RPMI7951 (cell line): ENCODE measurements around the gene COMMD10. TPM values are rescaled to one million over a fixed set of nuclear protein-coding genes. Genes with fewer than 3 reads are reported as not detected.

Experiments used
- DNase-seq: peaks from one replicate; pipeline ENCODE4 v3.0.0-alpha.2; 2012; ENCODE audit warnings: low read depth
- total RNA-seq: library from RNA; depleted of rRNA; stranded (reverse); fragments of >200 nt; shearing (Covaris generic); gene quantifications from 2 replicates; pipeline ENCODE4 v1.2.3, GENCODE V29; 2014; rRNA removed

COMMD10 gene
- total RNA-seq, 1 experiment from 2014 or later: 57.1 TPM

DNA sequence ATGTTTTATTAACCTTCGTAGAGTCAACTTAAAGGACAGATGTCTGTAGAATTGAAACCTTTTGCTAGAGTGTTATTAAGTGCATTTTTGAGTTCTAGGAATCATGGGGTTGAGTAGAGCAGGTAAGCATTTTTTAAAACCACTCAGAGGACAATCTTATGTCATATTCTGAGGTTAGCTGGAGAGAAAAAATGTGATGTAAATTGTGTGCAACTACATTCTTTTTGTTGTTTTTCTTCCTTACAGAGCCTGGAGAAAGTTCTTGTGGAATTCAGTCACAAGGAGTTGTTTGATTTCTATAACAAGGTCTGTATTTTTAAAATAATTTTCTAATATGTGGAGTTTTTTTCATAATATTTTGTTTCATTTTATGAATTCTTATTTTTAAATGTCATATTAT lies 206.4 kb downstream of the COMMD10 start:
- no peak for DNase-seq

DNA sequence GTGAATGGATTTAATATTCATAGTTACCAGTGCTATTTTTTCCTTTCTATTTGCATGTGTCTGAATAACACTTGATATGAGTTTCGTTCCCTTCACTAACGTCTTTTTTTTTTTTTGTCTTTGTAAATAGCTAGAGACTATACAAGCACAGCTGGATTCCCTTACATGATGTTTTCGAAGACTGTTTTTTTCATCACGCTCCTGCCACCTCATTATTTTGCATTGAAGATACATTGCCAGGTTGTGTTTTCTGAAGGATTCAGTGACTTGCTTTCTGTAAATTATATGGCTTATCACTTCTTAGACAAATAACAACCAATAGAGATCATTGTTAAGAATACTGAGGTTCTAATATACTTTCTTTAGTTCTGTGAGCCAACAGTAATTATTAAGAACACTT lies 207.5 kb downstream of the COMMD10 start:
- no peak for DNase-seq

DNA sequence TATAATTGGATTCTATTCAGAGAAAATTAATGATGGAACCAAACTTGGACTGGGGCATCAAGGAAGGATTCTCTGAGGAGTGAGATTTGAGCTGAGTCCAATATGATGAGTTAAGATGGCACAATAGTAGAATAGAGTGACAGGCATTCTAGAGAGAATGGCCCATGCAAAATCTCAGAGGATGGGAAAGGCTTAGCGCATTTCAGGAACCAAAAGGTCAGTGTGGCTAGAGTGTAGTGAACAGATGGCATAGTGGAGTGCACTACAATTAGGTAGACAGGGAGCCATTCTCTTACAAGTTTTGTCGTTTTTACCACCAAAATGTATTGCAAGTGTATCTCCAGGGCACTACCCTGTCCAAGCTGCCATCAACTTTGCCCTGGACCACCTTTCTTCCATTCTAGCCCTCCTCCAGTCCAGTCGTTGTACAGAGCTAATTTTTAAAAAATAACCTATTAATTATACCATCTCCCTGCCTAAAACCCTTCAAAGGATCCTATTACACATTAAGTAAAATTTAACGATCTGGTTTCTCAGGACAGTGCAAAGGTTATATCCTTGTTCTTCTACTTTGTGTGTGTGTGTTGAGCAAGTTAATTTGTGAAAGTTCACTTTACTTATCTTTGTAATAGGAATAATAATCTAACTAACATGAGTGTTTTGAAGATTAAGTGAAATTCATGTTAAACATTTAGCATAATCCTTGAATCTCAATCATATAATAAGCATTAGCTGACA lies 211.7 kb downstream of the COMMD10 start:
- no peak for DNase-seq

DNA sequence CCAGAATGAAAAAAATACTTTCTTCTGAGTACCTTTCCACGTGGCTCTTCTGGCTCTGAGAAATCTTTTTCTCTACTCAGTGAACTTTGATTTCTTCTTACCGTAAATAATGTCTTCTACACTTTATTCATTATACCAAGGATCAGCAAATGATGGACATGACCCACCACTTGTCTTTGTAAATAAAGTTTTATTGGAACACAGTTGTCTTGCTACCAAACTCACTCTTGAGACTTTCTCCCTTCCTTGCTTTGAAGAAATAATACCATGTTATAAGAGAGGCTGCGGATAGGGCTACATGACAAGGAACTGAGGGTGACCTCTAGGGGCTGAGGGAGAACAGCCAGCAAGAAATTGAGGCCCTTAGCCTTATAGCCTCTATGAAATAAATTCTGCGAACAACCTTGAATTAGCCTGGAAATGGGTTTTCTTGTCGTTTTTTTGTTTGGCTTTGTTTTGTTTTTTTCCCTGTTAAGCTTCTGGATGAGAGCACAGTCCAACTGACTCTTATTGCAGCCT lies 212.5 kb downstream of the COMMD10 start:
- DNase-seq: no peak

DNA sequence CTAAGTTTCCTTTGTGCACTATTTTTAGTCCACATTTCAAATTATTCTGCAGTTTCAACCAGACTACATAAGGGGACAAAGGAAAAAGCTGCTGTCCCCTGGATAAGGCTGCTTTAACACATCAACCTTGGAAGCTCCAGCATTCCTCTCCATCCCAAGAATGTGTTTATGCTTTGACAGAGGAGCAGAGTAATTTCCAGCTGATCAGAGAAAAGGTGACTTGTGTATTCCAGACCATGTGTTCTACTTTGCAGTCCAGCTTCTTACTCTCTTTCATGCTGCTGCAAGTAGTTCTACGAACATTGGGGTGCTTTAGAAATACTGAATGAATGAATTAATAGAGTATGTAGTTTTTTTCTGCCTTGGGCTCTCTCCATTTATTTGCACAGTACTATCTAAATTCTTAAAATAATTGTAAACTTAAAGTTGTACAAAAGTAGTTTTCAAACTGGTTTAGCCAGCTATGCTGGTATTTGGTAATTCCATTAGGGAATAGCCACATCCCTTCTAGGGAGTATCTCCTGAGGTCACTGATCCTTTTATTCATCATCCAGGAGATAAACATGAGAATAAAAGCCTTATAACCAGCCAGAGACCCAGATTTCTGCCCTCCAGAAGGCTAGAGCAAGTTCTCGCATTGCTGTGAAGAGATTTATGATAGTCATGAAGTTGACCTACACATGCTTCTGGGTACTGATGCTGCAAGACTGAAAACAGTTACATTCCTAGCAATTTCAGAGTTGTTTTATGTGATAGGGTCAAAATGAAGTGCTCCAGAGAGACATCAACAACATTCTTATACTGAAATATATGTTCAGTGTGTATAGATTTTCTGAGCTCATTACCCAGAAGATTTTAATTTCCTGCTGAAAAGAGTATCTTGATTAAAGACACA lies 215.2 kb downstream of the COMMD10 start:
- DNase-seq: no peak

DNA sequence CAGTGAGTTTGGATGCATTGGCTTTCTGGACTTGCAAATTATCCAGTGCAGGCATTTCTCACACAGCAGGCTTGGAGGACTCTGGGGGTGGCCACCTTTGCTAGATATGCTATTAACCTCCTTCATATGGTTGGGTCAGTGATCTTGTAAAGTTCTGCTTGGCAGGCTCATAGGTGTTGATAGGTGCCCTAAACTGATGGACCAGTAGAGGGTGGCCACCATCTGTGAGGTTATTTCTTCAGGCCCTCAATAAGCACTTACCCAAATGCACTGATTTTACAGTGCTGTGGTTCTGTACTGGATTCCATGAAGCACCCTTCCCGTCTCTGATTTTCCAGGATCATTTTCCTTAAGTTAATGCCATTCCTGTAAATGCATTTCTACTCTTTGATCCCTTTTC lies 216.3 kb downstream of the COMMD10 start:
- no peak for DNase-seq

DNA sequence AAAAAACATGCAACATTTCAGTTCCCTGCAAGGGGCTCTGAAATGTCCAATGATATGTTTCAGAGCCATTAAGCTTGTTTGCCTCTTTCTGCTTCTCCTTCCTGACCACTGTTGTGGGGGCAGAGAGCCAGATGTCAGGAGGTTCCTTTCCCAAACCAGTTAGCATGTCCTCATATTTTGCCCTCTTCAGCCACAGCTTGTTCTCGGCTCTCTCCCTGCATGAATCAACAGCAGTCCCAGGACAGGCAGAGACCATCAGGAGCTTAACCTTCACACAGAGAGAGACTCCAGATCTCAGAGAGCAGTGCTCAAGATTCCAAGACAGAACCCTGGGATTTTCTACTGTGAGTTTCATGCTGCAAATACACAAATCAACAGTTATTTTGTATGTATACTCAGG lies 218.5 kb downstream of the COMMD10 start:
- no peak for DNase-seq

DNA sequence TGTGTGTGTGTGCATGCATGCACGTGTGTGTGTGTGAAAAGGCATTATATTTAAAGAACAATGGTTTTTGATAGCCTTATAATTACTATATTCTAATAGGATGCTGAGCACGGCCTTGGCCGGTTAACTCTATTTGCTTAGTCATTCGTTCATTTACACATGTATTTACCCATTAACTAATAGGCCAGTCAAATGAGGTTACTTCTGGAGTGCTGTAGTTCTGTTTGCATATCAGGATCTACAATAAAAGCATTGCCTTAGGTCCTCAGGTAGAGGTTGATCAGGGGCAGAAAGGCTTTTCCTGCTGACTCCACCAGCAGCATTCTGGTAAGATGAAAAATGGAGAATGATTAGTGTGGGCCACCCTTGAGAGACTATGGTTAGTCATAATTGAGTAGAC lies 219.0 kb downstream of the COMMD10 start:
- DNase-seq: no peak

DNA sequence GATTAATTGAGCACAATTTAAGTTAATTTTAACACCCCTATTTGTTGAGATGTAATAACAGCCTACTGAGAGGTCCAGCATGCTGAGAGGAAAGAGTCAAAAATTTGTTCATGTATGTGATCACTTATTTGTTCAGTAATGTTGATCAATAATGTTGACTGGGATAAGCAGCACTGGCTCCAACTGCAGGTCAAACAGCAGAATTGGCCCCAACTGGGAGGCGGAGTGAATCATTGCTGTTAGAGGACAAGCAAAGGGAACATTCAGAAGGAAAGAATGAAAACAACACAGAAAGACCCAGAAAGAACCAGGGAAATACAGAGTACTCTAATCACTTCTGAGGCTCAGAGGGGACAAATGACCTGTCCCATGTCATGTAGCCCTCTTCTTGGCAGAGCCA lies 221.1 kb downstream of the COMMD10 start:
- DNase-seq: no peak

DNA sequence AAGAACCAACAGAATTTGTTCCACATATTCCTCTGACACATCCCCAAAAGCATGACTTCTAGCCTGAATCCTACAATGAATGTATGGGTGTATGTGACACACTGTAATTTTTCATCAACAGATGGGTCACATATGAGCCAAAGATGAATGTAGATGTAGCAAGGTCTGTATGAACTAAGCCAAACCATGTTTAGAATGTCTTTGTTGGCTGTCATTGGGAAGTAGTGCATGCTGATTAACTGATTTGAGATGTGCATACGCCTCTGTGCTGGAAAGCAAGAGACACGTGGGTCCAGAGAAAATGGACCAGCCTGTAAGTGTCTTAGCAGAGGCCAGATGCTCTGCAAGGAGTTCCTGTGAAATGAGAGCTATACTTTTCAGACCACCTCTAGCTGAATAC lies 222.0 kb downstream of the COMMD10 start:
- DNase-seq: no peak

DNA sequence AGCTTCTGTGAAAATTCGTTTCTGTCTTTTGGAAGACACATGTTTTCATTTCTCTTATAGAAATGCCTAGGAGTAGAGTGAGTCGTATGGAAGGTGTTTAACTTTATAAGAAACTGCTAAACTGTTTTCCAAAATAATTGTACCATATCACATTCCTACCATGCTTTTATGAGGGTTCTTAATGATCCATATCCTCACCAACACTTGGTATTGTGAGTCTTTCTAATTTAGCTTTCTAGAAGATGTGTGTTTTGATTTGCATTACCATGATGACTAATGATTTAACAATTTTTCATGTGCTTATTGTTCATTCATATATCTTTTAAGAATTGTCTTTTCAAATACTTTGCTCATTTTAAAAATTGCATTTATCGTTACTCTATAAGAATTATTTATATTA lies 223.6 kb downstream of the COMMD10 start:
- DNase-seq: no peak

DNA sequence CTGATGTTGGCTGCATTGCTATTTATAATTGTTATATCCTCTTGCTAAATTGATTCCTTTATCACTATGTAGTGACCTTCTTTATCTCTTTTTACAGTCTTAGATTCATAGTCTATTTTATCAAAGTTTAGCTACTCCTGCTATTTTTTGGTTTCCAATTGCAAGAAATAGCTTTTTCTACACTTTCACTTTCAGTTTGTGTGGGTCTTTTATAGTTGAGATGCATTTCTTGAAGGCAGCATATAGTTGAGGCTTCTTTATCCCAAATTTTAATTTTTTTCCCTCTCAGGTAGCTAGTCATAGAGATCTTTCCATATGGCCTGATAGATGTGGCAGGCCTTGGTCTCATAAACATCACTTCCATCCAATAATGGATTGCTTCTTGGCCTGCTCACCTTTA lies 228.5 kb downstream of the COMMD10 start:
- DNase-seq: peak; percentile 1

DNA sequence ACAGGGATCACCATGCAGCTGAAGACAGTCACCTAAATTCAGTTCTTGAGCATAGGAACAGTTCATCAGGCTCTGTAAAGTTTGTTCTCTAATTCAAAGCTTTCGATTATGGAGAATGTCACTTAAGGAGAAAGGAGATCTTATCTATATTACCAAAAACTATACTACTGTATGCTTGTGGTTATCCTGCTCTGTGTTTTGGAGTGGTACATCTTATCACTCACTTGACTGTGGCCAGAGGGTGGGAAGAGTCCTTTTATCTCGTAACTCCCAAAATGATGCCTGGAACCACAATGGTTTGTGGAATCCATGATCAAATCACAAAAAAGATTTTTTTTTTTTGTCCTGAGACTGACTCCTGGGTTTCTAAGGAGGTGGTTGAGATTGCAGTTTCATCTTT lies 230.7 kb downstream of the COMMD10 start:
- no peak for DNase-seq

DNA sequence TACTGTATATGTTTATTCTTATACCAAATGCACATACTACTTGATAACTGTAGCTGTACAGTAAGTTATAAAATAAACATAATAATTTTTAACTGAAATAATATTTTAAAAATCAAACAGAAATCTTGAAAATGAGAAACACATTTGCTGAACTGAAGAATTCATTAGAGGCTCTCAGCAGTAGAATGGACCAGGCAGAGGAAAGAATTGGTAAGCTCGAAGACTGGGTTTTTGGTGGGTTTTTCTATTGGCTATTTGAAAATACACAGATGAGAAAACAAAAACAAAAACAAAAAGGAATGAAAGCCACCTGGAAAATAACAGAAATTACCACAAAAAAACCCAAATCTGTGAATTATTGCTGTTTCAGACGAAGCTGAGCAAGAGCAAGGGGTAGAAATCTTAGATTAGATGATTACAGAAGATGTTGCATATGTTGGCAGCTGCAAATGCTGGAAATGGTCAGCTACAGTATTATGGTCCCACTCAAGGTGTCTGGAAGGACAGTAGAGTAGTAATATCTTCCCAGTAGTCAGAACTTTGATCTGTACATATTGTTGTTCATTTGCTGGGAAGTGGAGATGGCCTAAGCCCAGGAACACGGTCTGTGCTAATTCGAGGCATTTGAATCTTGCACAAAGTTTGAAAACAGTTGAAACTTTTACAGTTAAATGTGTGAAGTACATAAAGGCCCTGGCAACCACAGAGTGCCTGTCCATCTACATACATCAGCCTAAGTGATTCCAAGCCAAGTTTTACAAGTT lies 233.4 kb downstream of the COMMD10 start:
- DNase-seq: no peak

DNA sequence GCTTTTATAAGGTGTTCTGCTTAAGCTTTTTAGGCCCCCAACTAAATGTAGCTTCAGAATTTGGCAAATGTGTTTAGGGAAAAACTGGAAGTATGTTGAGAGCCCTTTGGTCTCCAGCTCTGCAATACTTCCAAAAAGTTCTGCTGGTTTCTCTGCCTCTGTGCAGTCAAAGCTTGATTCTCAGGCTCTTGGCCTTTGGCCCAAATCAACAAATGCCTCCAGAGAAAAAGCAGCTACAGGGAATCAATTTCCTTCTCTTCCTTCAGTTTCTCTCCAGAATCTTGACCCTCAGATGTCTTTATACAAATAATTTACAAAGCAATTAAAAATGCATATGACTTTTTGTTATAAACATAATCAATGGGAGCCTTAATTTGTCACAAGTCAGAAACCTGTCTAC lies 235.7 kb downstream of the COMMD10 start:
- no peak for DNase-seq

DNA sequence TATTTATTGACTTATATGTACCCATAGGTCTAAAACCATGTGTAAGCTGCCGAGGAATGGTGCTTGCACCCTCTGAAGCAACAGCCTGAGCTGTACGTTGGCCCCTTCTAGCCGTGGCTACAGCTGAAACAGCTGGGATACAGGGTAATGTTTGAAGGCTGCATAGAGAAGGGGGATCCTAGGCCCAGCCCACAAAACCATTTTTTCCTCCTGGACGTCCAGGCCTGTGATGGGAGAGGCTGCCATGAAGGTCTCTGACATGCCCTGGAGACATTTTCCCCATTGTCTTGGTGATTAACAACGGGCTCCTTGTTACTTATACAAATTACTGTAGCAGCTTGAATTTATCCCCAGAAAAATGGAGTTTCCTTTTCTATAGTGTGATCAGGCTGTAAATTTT lies 244.7 kb downstream of the COMMD10 start:
- DNase-seq: no peak

DNA sequence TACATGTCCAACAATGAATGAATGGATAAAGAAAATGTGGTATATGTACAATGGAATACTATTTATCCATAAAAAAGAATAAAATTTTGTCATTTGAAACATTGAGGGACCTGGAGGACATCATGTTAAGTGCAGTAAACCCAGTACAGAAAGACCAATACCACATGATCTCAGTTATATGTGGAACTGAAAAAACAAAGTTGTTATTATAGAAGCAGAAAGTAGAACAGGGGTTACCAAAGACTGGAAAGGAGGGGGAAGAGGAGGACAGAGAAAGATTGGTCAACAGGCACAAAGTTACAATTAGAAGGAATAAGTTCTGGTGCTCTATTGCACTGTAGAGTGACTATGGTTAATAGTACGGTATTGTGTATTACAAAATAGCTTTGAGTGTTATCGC lies 256.0 kb downstream of the COMMD10 start:
- DNase-seq: no peak

Other genes starting within 250 kb of the COMMD10 start
- gene ATG12, start 243.5 kb upstream of the COMMD10 start, total RNA-seq: 58.7 and 64.4 TPM in 2 replicates
- 132 and 135 TPM in 2 replicates for gene AP3S1, start 243.1 kb upstream of the COMMD10 start, total RNA-seq
- 0.20 and 0.60 TPM in 2 replicates for gene LVRN, start 122.5 kb upstream of the COMMD10 start, total RNA-seq
- 0.20 TPM in 1 of 2 replicates, not detected in the other for gene ARL14EPL, start 52.6 kb upstream of the COMMD10 start, total RNA-seq